Effector CD8-positive, alpha-beta T cell (primary cell): Measurements from ENCODE around the gene JPH3.
"Not testable (repeated sequence)": the region's sequence is repeated elsewhere in the genome, so short reads cannot be mapped to it uniquely, and the experiment has no call there.

Experiments
- DNase-seq: peaks from one replicate; lab custom pipeline; 2025; lab: John Stamatoyannopoulos, UW

The JPH3 gene

GRCh38 chr16:87575027-87575804 lies 27.1 kb upstream of the JPH3 start:
- DNase-seq, result no peak

GRCh38 chr16:87576171-87576570 lies 26.1 kb upstream of the JPH3 start:
- DNase-seq, result no peak

- not testable (repeated sequence) for DNase-seq
These were observed 24.0 kb upstream of the JPH3 start for GRCh38 chr16:87578142-87578930.

DNA sequence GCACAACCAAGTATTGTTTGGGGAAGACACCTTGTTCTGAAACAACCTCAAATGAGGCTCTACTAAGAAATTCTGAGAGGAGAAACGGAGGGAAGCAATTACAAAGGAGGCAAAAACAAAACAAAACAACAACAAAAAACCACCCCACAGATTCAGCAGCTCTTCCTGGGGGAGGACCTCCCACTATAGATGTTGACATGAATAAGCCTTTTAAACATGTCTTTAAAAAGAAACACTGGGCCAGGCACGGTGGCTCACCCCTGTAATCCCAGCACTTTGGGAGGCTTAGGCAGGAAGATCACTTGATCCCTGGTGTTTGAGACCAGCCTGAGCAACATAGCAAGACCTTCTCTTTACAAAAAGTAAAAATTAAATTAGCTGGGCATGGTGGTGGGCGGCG lies 22.6 kb upstream of the JPH3 start:
- DNase-seq, result no peak

- DNase-seq, result no peak
These were observed 21.4 kb upstream of the JPH3 start for GRCh38 chr16:87580855-87581261.

- no peak for DNase-seq
These were observed 20.5 kb upstream of the JPH3 start for GRCh38 chr16:87581857-87582215.

- no peak for DNase-seq
These were observed 19.9 kb upstream of the JPH3 start for GRCh38 chr16:87582216-87582965.

GRCh38 chr16:87582966-87583325 lies 19.4 kb upstream of the JPH3 start:
- DNase-seq, result no peak

- DNase-seq, result no peak
These were observed 18.7 kb upstream of the JPH3 start for GRCh38 chr16:87583453-87584131.

DNA sequence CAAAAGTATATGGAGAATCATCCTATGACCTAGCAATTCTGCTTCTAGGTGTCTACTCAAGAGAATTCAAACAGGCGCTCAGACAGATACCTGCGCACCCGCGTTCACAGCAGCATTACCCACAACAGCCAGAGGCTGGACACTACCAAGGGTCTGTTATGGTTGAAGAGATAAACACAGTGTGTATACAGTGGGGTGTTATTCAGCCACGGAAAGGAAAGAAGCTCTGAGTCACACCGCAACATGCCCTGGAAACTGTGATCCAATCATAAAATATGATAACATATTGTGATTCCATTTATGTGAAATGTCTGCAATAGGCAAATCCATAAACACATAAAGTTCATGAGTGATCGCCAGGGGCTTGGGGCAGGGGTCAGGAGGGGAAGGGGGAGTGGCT lies 18.0 kb upstream of the JPH3 start:
- DNase-seq, result no peak

DNA sequence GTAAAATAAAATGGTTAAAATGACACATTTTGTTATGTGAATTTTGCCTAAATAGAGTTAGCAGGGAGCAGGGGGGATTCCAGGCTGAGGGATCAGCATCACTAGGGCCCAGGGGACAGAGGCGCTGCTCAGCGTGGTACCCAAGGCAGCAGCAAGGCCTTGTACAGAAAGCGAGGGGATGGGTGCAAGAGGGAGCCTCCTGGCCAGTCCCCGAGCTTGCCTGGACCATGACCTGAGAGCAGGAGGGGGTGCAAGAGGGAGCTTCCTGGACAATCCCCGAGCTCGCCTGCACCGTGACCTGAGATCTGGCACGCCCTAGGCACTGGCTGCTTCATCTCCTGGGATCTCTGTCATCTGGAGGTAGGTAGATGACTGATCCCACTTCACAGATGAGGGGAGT lies 17.3 kb upstream of the JPH3 start:
- no peak for DNase-seq

DNA sequence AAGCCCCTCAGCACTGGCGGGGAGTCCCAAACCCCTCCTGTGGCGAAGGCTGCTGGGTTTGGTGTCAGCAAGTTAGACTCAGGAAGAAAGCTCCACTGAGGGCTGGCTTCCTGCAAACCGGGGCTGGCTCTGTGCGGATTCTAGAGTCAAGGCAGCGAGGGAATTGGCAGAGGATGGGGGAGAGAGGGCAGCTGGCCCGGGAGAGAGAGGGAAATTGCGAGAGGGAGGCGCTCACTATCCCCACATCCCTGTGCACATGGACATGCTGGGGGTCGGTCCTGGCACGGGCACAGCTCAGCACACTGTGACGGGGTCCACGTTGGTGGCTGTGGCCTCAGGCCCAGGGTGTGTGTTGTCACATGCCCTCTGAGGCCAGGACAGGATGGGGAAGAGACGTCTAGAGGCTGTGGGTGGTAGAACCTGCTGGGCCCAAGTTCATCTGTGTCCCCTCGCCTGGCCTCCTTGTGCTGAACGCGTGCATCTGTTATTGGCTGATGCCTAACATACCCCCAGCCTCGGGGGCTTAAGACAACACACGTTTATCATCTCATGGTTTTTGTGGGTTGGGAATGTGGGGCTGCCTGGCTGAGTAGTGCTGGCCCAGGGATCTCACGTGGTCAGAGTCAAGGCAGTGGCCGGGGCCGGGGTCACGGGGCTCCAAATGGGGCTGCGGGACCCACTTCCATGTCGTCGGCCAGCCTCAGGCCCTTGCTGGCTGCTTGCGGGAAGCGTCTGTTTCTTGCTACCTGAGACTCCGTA lies 16.7 kb upstream of the JPH3 start:
- DNase-seq, result no peak

GRCh38 chr16:87586201-87586782 lies 16.0 kb upstream of the JPH3 start:
- no peak for DNase-seq

DNA sequence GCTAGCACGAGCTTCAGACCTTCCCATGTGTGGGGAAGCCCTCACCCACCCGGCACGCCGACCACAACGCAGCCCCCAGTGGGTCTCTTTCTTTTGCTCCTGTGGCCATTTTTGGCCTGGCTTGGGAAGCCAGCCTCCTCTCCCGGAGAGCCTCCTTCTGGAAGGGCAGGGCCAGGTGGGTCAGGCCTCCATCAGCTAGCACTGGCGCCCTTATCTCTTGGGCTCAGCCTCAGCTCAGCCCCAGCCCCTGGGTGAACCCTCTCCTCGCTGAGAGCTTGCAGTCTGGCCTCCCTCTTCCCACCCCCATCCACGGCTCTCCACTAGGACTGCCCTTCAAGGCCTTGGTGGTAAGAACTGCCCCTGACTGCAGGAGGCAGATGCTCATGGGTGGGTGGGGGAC lies 14.7 kb upstream of the JPH3 start:
- DNase-seq, result no peak

DNA sequence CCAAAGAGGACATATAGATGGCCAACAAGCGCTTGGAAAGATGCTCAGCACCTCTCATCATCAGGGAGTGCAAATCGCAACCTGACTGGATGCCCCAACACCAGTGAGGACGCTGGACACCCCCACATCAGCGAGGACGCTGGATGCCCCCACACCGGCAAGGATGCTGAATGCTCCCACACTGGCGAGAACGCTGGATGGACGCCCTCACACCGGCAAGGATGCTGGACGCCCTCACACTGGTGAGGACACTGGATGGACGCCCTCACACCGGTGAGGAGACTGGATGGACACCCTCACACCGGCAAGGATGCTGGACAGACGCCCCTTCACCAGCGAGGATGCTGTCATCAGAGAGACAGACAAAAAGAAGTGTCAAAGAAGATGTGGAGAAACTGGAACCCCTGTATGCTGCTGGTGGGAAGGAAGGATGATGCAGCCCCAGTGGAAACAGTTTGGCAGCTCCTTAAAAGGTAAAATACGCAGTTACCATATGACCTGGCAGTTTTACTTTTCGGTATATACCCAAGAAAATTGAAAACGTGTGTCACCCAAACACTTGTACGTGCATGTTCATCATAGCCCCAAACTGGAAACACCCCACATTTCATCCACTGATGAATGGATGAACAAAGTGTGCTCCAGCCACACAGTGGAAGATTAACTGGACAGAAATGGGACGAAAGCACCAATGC lies 10.1 kb upstream of the JPH3 start:
- no peak for DNase-seq

DNA sequence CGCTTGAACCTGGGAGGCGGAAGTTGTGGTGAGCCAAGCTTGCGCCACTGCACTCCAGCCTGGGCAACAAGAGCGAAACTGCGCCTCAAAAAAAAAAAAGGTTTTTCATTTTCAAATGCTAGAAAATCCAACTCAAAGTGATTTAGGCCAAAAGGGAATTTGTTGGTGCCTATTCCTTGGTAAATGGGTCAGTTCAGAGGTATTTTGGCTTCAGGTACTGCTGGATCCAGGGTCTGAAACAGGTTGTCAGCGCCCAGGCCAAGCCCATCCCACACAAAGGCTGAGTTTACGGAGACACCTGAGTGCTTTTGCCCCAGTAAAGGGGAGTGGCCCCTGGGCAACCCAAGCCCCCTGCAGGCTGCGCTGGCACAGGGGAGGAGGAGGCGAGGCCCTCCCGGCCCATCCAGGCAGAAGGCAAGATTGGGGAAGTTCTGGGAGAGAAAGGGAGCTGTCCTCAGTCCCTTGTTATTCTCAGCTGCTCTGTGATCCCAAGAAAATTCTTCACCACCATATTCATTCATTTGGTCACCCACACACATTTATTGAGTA lies 8.5 kb upstream of the JPH3 start:
- no peak for DNase-seq

DNA sequence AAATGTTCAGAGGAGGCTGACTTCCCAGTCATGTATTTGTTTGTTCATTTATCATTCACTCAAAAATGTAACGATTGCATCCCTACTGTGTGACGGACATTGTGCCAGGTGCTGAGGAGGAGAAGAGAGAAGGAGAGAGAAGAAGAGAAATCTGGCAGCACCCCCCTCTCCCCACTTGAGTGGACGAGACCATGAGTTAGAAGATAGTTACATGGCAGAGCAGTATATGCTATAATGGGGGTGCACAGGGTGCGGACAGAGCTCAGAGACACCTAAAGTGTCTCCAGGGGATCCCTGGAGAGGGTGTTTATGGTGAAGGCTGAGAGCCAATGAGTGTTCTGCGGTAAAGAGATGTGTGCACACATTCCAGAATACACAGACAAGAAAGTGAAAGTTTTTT lies 6.6 kb upstream of the JPH3 start:
- no peak for DNase-seq

DNA sequence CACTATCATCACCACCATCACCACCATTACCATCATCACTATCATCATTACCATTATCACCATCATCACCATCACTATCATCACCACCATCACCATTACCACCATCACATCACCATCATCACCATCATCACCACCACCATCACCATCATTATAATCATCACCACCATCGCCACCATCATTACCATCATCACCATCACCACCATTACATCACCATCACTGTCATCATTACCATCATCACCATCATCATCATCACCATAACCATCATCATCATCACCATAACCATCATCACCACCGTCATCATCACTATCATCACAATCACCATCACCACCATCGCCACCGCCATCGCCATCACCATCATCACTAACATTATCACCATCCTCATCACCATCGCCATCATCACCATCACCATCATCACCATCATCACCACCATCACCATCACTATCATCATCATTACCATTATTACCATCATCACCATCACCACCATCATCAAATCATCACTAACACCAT lies 4.9 kb upstream of the JPH3 start:
- DNase-seq, result no peak

- no peak for DNase-seq
These were observed 3.9 kb upstream of the JPH3 start for GRCh38 chr16:87598431-87598830.

DNA sequence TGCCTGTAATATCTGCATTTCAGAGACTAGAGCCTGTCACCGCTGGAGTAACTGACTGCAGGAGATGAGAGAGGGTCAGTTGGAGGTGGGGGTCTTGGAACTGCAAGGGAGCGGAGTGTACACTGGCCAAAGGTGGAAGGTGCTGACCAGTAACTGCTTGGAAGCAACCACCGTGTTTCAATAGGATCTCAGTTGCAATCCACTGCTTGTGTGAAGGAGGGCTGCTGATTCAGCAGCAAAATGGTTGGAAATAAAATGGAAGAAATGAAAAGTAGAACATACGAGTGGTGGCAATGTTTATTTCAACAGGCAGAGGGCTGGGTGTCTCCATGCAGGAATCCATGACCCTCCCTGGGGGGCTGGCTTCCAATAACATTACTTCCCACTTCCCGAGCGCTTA lies 2.1 kb upstream of the JPH3 start:
- no peak for DNase-seq
